HEK293T (cell line): ENCODE measurements around the gene CAMK1G.

Source experiments
- BHLHE40 ChIP-seq: fragments of 450-650 bp; IDR thresholded peaks from 2 replicates; pipeline ENCODE4 v1.6.1; 2016; ENCODE audit warnings: mild to moderate bottlenecking, moderate library complexity, borderline replicate concordance
- CTBP1 ChIP-seq: fragments of 450-650 bp; IDR thresholded peaks from 2 replicates; pipeline ENCODE4 v1.6.1; 2016; ENCODE audit warnings: borderline replicate concordance
- ELF4 ChIP-seq: fragments of 450-650 bp; IDR thresholded peaks from 2 replicates; pipeline ENCODE4 v1.6.1; 2017; ENCODE audit warnings: antibody characterized with exemption
- FOXA1 ChIP-seq: fragments of 450-650 bp; IDR thresholded peaks from 2 replicates; pipeline ENCODE4 v1.6.1; 2016; ENCODE audit warnings: mild to moderate bottlenecking
- FOXK2 ChIP-seq: fragments of 450-650 bp; IDR thresholded peaks from 2 replicates; pipeline ENCODE4 v1.6.1; 2016; ENCODE audit warnings: mild to moderate bottlenecking
- FOXM1 ChIP-seq: fragments of 450-650 bp; IDR thresholded peaks from 2 replicates; pipeline ENCODE4 v1.6.1; 2017; ENCODE audit warnings: mild to moderate bottlenecking, borderline replicate concordance
- HDGF ChIP-seq: fragments of 450-650 bp; IDR thresholded peaks from 2 replicates; pipeline ENCODE4 v1.6.1; 2017; ENCODE audit warnings: antibody characterized with exemption, borderline replicate concordance
- L3MBTL2 ChIP-seq: fragments of 450-650 bp; conservative IDR thresholded peaks from 2 replicates; pipeline ENCODE4 v1.6.1; 2016; ENCODE audit warnings: mild to moderate bottlenecking
- PKNOX1 ChIP-seq: fragments of 450-650 bp; IDR thresholded peaks from 2 replicates; pipeline ENCODE4 v1.6.1; 2016
- SP1 ChIP-seq: fragments of 450-650 bp; IDR thresholded peaks from 2 replicates; pipeline ENCODE4 v1.6.1; 2017
- SUZ12 ChIP-seq: fragments of 450-650 bp; IDR thresholded peaks from 2 replicates; pipeline ENCODE4 v1.6.1; 2016; ENCODE audit warnings: mild to moderate bottlenecking
- ZNF384 ChIP-seq: fragments of 450-650 bp; IDR thresholded peaks from 2 replicates; pipeline ENCODE4 v1.6.1; 2016

- no peak for TF ChIP-seq CTBP1
- TF ChIP-seq FOXA1: no peak
- no peak for TF ChIP-seq SUZ12
- TF ChIP-seq FOXM1: no peak
- TF ChIP-seq SP1: no peak
- no peak for TF ChIP-seq ZNF384
- no peak for TF ChIP-seq BHLHE40
- no peak for TF ChIP-seq HDGF
- no peak for TF ChIP-seq L3MBTL2
- no peak for TF ChIP-seq FOXK2
- no peak for TF ChIP-seq ELF4
- TF ChIP-seq PKNOX1: no peak
Observed at GRCh38 chr1:209537336-209538114, 46.0 kb upstream of the CAMK1G start.
